ENCODE data around the gene EPYC.
A peak's percentile ranks its signal among the peaks of the same experiment; 100 is the strongest.

The EPYC gene

DNA sequence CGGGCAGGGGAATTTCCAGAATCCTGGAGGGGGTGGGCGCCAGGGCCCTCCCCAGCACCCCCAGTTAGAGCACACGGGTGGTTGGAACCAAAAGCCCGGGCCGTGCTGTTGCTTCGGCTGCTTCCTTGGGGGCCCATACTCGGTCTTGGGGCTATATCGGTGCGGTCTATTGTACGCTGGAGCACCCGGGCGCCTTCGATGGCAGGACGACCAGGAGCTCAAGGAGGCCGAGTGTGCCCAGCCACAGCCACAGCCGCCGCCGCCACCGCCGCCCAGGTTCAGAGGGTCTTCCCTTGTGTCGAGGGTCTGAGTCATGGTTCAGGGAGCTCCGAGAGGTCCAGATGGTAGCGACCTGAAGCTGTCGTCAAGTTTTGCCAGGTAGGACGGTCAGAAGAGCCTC is 50.3 kb downstream of the EPYC start:
- no peak for DNase-seq

DNA sequence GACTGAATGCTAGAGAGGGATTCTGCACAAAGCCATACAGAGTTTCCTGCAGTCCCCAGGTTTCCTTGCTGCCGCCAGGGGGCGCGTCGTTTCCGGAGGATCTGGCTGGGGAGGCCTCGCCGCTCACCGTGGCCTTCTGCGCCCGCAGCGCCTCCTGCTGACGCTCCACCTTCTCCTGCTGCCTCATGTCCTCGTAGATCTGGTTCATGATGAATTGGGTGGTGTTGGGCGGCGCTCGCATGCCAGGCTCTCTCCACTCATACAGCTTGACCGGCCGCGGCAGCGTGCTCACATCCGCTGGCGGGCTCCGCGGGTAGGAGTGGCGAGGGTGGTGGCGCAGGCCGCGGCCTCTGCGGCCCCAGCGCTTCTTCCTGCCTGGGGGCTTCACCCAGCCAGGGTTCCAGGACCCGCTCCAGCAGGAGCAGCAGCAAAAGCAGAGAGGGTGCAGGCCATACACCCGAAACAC is 50.8 kb downstream of the EPYC start:
- peak in 1 of 4 experiments; percentile 7 for DNase-seq

DNA sequence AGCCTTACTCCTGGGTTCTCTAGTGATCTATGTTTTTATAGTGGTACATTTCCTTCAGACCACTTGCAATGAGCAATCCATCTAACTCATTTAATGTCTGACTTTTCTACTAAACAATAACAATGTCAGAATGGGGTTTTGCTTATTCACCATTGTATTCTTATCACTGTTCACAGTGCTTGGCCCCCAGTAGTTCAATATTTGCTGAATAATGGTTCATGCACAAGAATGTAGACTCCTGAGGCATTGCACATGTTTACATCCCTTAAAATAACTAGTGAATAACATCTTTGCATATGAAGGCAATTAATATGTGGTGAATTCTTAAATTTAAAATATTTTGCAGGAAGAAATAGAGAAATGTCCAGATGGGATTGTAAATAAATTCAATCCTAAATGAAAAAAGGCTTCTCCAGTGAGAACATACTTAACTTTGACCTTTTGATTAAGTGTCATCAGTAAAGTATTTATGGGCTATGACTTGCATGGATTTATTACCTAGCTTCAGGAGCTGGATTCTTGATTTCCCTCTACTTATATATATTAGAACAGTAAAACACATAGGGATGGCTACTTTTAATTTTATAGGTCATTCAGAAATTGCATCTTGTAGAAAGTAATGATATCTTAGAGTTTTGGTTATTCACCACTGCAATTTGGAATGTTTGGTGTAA is 53.2 kb downstream of the EPYC start:
- DNase-seq: no peak

DNA sequence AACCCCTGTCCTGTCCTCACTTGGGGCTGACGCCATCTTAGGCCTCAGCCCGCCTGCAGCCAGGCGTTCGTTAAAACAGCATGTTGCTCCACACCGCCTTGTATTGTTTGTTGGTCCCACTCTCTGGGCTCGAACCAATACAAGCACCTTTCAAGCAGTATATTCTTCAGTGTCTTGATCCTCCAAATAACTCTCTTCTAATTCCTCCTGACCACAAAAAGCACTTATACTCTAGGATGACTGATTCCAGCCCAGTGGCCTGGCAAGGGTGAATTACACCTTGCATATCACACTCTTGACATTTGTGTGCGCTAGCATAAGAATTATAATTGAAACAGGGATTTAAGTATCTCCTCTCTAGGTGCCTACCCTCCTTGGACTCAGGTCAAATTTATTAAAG is 56.9 kb downstream of the EPYC start:
- no peak for DNase-seq

DNA sequence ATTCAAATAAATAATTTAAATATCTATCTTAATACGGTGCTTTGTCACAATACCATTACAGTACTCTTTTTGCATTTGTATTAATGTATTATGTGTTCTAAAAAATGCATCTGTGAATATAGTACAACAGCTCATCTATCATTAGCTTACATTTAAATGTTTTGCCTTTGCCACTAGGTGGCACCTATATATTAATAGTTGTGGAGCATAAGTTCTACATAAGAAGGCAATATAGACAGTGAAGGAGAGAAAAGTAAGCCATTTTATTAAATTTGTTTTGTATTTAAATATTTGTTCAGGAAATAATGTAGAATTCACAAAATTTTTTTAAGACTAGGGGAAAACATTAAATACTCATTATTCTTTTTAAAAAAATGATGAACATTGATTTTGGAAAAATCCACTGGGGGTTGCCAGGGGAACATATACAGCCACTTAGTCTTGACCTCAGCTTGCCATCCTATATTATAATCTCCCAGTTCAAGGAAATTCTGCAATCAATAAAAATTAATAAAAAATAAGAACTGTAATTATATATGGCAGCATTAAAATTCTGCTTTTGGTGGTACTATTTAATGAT is 59.6 kb downstream of the EPYC start:
- DNase-seq: peak in 3 of 4 experiments; percentile 4 to 71 (median 50)

DNA sequence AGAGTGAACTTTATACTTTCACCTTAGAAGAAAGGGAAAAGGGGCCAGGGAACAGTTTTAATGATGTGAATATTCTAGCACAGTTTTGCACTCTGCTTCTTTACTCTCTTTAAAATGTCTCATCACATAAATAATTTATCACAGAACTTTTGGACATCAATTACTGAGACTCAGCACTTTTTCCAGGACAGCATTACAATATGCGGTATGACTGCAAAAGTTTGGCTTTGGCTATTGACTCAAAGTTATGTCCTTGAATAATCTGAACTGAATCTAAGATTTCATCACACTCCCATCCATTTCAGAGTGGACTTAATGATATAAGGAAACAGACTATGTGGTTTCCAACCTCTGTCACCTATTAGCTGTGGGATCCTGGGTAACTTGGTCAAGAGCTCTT is 61.5 kb downstream of the EPYC start:
- no peak for DNase-seq

DNA sequence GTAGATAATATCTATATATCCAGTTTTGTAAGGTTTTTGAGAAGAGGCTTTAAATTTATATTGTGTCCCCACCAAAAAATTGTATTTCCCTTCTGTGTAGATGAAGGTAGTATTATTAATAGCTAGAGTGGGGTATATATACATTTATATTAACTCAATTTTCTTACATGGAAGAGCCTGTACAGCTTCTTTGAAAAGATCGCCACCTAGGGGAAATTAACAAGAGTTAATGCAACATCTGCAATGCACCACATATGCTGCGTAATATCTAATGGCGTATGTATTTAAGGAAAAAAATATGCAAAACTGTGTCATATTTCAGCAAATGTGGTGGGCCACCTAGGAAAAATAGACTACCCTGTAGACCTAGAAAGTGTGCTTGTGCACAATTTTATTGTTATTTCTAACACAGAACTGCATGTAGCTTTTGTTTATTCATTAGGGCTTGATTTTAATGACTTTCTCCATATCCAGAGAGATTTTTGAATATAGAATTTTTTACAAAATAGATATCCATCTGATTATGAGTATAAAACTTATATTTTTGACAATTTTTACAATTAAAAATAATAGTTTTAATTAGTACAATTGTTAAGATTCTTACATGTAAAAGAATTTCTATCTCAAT is 63.8 kb downstream of the EPYC start:
- DNase-seq: peak; percentile 29 to 71 (median 54)

DNA sequence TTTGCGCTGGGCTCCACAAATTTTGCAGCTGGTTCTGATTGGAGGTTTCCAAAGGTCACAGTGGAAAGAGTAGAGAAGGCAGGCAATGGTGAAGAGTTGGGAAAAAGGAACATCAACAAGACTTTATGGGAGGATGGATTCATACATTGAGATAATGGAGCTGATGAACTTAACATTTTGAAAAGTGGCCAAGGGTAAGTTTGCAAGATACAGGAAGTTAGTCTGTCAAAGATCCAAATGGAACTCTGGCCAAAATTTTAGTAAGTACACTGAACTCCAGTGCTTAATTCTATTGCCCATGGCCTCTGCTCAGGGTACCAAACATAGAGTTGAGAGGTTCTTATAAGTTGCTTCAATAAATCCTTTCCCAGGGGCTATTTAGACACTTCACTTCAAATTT is 65.4 kb downstream of the EPYC start:
- DNase-seq: no peak

DNA sequence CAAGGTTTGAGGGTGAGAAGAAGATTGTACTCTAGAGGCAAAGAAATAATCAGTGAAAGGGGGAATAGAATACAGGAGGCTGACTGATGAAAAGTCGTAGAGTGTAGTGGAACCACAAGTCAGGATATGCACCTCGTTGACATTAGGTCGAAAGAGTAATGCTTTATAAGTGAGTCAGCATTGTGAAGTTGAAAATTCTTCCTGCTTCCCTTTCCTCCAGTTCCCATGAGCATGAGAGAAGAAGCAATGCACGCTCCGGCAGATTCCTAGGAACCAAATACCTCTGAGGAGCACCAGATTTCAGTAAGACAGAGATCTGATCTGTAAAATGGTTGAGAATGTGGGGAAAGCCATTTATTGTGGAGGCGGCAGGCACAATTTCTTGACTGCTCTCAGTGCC is 66.3 kb downstream of the EPYC start:
- DNase-seq: no peak

DNA sequence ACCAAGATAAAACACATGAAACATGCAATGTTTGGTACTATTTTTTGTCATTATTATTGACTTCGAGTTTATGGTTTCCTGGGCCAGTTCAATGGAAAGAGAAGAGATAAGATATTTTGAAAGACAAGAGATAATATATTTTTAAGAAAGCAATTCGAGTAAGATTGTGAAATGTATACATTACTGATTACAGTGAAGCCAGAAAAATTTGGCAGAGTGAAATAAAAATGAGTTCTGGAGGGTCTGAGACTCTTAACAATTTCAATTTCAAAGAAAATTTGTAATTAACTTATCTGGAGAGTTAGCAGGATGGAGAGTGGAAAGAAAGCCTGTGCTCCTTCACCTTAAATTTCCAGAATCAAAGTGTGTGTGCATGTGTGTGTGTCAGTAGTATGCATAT is 67.1 kb downstream of the EPYC start:
- DNase-seq: no peak

DNA sequence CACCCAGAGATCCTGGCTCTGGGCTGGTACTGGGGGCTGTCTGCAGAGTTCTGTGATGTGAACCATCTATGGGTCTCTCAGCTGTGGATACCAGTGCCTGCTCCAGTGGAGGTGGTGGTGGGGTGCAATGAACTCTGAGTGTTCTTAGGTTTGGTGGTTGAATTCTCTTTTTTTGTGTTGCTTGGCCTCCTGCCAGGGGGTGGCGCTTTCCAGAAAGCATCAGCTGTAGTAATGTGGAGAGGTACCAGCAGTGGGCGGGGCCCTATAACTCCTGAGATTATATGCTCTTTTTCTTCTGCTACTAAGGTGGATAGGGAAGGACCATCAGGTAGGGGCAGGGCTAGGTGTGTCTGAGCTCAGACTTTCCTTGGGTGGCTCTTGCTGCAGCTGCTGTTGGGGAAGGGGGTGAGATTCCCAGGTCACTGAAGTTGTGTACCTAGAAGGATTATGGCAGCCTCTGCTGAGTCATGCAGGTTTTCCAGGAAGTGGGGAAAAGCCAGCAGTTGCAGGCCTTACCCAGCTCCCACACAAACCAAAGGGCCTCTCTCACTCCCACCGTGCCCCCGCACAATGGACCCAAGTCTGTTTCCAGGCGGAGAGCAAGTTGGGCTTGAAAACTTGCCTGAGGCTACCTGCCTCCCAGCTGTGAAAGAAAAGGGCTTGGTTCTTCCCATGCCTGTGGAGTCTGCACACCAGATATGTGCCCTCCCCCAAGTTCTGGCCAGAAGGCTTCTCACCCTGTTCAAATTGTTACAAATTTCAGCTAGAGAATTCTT is 68.4 kb downstream of the EPYC start:
- DNase-seq: no peak

DNA sequence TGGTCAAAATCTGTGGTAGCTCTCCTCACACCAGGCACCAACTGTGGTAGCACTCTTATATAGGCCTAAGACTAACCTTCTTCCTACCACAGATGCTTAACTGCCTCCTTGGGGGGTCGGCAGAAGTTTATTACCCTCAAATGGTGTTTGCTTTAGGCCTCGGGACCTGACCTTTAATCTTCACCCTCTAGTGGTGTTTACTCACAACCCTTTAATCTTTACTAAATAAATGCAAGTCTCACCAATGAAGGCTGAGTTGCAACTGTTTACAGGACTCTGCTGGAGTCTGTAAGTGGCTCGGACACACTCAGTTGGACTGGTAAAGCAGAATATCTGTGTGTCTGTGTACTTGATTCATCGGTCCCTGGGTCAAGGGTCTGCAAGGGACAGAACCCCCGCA is 79.2 kb downstream of the EPYC start:
- DNase-seq: no peak

DNA sequence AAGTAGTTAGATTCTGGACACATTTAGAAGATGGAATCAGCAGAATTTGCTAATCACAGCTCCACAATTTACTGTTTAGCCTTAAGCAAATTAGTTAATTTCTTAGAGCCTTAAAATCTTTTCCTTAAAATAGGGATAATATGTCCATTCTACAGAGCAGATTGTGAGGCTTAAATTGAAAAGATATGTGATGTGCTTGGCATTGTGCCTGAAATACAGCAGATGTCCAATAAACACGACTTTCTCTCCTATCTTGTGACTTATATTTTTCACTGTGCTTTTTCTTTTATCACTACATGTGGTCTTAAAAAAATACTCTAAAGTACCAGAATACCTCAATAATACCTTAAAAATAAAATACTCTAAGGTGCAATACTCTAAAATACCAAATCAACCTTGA is 80.4 kb downstream of the EPYC start:
- no peak for DNase-seq

DNA sequence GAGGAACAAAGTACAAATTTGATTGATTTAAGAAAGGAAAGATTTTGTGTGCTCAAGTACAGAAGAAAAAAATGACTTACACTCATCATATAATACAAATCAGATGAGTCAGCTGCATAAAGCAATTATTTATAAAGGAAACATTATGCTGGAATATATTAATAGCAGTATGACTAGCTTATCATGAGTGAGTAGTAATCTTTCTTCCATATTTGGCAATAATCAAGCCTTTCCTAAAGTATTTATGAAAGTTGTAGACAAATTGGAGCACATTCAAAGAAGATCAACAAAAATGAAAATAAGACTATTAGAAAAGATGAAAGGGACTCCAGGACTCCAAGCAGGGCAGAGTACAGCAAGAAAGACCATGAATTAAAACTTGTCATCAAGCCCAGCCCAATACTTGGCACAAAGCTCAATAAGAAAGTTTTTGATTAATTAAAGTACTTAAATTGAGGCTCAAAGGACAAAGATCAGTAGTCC is 82.6 kb downstream of the EPYC start:
- no peak for DNase-seq

DNA sequence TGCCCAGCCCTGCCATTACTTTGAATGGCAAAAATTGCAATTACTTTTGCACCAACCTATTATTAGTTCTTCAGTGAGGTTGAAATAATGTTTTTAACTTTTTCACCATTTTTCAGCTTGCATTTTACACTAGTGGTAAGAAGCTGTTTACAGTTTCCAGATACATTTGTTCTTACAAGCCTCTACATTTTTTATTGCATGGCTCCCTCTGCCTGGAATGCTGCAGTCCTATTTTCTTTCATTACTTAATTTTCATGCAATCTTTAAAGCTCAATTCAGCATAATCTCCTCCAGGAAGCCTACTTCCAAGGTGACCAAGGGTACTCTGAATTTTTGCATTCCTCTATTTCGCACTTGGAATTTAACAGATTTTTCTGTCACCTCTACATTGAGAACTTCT is 83.2 kb downstream of the EPYC start:
- no peak for DNase-seq

DNA sequence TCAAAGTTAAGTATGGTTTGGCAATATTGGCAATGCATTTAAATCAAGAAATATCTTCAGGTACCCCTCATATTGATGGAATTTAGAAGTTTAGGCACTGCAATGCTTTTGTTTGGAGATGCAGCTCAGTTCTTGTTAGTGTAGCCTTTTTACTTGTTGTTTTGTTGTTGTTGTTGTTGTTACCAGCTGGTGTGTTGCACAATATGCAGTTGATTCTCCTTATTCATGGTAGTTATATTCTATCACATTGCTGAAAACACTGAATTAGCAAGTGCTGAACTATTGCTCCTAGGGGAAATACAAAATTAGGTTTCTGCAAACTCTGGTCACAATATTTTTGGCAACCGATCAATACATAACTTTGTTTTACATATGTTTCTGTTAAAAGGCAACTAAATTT is 84.5 kb downstream of the EPYC start:
- no peak for DNase-seq

DNA sequence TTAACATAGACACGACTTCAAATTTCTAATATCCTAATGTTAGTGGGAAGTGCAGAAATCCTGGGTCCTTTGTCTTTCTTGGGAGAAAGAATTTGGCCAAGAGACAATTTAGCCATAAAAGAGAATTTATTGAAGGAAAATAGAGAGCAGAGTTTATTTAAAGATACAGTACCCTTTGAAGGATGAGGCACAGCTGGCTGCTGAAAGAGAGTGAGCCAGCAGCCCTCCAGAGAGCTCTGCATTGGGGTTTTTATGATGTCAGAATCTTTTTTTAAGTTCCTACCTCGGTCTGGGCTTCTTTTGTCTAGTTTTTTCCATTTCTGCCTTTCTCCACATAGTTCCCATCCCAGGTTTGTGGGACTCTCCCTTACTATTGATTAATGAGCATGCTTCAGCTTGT is 87.3 kb downstream of the EPYC start:
- DNase-seq: no peak

DNA sequence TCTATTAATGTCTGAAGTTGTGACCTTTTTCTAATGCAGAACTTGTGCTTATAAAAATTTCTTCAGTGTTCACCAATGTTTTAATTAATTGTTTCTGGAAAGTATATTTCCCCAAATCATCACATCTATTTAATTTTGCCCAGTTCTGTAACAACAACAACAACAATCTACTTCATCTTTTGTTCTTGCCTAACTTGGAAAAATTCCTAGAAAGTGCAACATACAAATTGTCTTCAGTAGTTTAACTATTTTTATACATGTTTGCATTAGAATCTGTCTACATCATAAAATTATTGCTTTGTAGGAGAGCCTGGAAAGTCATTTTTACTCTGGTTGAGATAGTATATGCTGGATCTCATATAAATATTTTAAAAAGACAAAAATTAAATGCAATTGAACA is 88.3 kb downstream of the EPYC start:
- DNase-seq: no peak

DNA sequence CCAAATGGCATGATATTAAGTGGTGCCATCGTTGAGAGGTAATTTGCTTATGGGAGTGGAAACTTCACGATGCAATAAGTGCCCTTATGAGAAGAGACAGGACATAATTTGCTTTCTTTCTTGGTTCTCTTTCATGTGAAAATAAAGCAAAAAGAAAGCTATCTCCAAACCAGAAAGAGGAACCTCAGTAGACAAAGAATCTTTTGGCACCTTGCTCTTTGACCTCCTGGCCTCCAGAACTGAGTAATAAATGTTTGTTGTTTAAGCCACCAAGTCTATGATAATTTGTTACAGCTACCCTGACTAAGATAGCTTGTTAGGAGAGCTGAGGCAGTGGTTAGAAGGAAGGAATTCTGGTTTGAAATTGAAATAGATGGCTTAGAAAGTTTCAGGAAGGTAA is 89.4 kb downstream of the EPYC start:
- no peak for DNase-seq

All from suppressor macrophage (primary cell).